MM.1S (cell line): ENCODE results near the gene EML1.

Source experiments
- DNase-seq: peaks from one replicate; pipeline ENCODE4 v3.0.0-alpha.2; 2015
- H2AFZ ChIP-seq: fragments of 300-600 bp; sonication (generic); 2 replicates; pipeline ENCODE4 v1.6.0; 2016; ENCODE audit warnings: antibody characterized with exemption, low read length
- H3F3A ChIP-seq: fragments of 300-600 bp; sonication (generic); 2 replicates; pipeline ENCODE4 v1.6.1; 2016; ENCODE audit warnings: mild to moderate bottlenecking, antibody characterized with exemption, low read length, moderate library complexity, mixed read lengths; ENCODE audit not compliant: insufficient read depth
- H3K27ac ChIP-seq: fragments of 300-600 bp; sonication (generic); 2 replicates; pipeline ENCODE4 v1.5.1; 2016; ENCODE audit warnings: mild to moderate bottlenecking, low read length
- H3K27me3 ChIP-seq: fragments of 300-600 bp; sonication (generic); replicated peaks from 2 replicates; pipeline ENCODE4 v1.6.0; 2016; ENCODE audit warnings: low read length; ENCODE audit not compliant: insufficient read depth
- H3K36me3 ChIP-seq: fragments of 300-600 bp; sonication (generic); replicated peaks from 2 replicates; pipeline ENCODE4 v1.6.1; 2016; ENCODE audit warnings: mild to moderate bottlenecking, low read length, mixed read lengths; ENCODE audit not compliant: insufficient read depth
- H3K4me1 ChIP-seq: fragments of 300-600 bp; sonication (generic); 2 replicates; pipeline ENCODE4 v1.6.1; 2016; ENCODE audit warnings: low read length, mixed read lengths
- H3K4me2 ChIP-seq: fragments of 300-600 bp; sonication (generic); 2 replicates; pipeline ENCODE4 v1.6.0; 2016; ENCODE audit warnings: low read depth, low read length
- H3K4me3 ChIP-seq: fragments of 300-600 bp; sonication (generic); 2 replicates; pipeline ENCODE4 v1.5.1; 2016; ENCODE audit warnings: low read length, mixed read lengths
- H3K79me2 ChIP-seq: fragments of 300-600 bp; sonication (generic); 2 replicates; pipeline ENCODE4 v1.6.1; 2016; ENCODE audit warnings: mixed run types, low read length, mixed read lengths
- H3K9ac ChIP-seq: fragments of 300-600 bp; sonication (generic); 2 replicates; pipeline ENCODE4 v1.6.1; 2016; ENCODE audit warnings: low read length, mixed read lengths
- H3K9me2 ChIP-seq: fragments of 300-600 bp; sonication (generic); replicated peaks from 2 replicates; pipeline ENCODE4 v1.6.1; 2016; ENCODE audit warnings: mild to moderate bottlenecking, low read length, mixed read lengths; ENCODE audit not compliant: insufficient read depth
- H3K9me3 ChIP-seq: fragments of 300-600 bp; sonication (generic); replicated peaks from 2 replicates; pipeline ENCODE4 v1.6.1; 2016; ENCODE audit warnings: mild to moderate bottlenecking, low read length, mixed read lengths; ENCODE audit not compliant: insufficient read depth
- H4K20me1 ChIP-seq: fragments of 300-600 bp; sonication (generic); 2 replicates; pipeline ENCODE4 v1.6.1; 2016; ENCODE audit warnings: mild to moderate bottlenecking, low read length, moderate library complexity, mixed read lengths; ENCODE audit not compliant: insufficient read depth
- EZH2 ChIP-seq: fragments of 300-600 bp; sonication (generic); optimal IDR thresholded peaks from 2 replicates; pipeline ENCODE3; 2017; ENCODE audit warnings: low read depth, mild to moderate bottlenecking, antibody characterized with exemption, low read length, mixed read lengths
- EZH2phosphoT487 ChIP-seq: fragments of 300-600 bp; sonication (generic); IDR thresholded peaks from 2 replicates; pipeline ENCODE4 v1.6.1; 2018; ENCODE audit warnings: antibody characterized with exemption, low read length
- TF ChIP-seq, protein P1 (sequence below): fragments of 300-600 bp; sonication (generic); IDR thresholded peaks from 2 replicates; pipeline ENCODE4 v1.5.1; 2016; ENCODE audit warnings: antibody characterized with exemption, low read length, mixed read lengths

Gene EML1

GRCh38 chr14:99876406-99876805, 83.2 kb downstream of the EML1 start:
- H3K9ac ChIP-seq, result no peak overlapping the region
- TF ChIP-seq, protein P1, sequence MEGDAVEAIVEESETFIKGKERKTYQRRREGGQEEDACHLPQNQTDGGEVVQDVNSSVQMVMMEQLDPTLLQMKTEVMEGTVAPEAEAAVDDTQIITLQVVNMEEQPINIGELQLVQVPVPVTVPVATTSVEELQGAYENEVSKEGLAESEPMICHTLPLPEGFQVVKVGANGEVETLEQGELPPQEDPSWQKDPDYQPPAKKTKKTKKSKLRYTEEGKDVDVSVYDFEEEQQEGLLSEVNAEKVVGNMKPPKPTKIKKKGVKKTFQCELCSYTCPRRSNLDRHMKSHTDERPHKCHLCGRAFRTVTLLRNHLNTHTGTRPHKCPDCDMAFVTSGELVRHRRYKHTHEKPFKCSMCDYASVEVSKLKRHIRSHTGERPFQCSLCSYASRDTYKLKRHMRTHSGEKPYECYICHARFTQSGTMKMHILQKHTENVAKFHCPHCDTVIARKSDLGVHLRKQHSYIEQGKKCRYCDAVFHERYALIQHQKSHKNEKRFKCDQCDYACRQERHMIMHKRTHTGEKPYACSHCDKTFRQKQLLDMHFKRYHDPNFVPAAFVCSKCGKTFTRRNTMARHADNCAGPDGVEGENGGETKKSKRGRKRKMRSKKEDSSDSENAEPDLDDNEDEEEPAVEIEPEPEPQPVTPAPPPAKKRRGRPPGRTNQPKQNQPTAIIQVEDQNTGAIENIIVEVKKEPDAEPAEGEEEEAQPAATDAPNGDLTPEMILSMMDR, result no peak
- no peak for TF ChIP-seq EZH2phosphoT487
- TF ChIP-seq EZH2, result no peak
- no peak overlapping the region for H3K4me2 ChIP-seq

DNA sequence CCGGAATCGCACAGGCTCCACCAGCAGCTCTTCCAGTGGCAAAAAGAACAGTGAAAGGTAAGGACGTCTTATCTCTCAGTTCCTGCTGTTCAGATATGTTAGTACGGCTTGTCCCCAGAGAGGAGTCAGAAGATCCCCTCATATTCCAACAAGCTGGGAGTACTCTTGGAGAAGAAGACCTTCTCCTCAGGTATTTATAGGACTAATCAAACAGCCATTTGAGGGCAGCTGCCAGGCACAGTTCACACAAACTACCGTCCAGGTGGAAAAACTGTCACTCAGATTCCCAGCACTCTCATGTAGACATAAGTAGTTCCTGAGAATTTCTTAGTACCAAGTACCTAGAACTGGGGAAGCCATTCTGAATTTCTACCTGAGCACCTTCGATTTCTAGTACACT, 85.3 kb downstream of the EML1 start:
- Histone ChIP-seq H2AFZ (no peak overlapping the region), H4K20me1 (no peaks in the 10 kb centered on the region), H3K79me2 (no peaks in the 10 kb centered on the region), H3K27me3 (no peaks in the 10 kb centered on the region), H3K4me2 (no peak overlapping the region), H3K27ac (no peak overlapping the region), H3K4me1 (no peaks in the 10 kb centered on the region), H3K9me2 (no peaks in the 10 kb centered on the region), H3K4me3 (no peak overlapping the region), H3F3A (no peaks in the 10 kb centered on the region), H3K36me3 (no peaks in the 10 kb centered on the region), H3K9ac (no peak overlapping the region), H3K9me3 (no peaks in the 10 kb centered on the region)
- TF ChIP-seq EZH2 (no peak), EZH2phosphoT487 (no peak)
- TF ChIP-seq, protein P1, result no peak
- no peak for DNase-seq

More at GRCh38 chr14:99876406-99876805, 83.2 kb downstream of the EML1 start:
- no peaks in the 10 kb centered on the region for H4K20me1 ChIP-seq
- no peak overlapping the region for H3K4me3 ChIP-seq
- DNase-seq, result no peak
- no peaks in the 10 kb centered on the region for H3K27me3 ChIP-seq
- H3K36me3 ChIP-seq, result no peaks in the 10 kb centered on the region
- H2AFZ ChIP-seq, result no peak overlapping the region
- no peaks in the 10 kb centered on the region for H3K4me1 ChIP-seq
- no peaks in the 10 kb centered on the region for H3K79me2 ChIP-seq
- H3F3A ChIP-seq, result no peaks in the 10 kb centered on the region
- no peak overlapping the region for H3K27ac ChIP-seq
- H3K9me2 ChIP-seq, result no peaks in the 10 kb centered on the region
- H3K9me3 ChIP-seq, result no peaks in the 10 kb centered on the region

DNA sequence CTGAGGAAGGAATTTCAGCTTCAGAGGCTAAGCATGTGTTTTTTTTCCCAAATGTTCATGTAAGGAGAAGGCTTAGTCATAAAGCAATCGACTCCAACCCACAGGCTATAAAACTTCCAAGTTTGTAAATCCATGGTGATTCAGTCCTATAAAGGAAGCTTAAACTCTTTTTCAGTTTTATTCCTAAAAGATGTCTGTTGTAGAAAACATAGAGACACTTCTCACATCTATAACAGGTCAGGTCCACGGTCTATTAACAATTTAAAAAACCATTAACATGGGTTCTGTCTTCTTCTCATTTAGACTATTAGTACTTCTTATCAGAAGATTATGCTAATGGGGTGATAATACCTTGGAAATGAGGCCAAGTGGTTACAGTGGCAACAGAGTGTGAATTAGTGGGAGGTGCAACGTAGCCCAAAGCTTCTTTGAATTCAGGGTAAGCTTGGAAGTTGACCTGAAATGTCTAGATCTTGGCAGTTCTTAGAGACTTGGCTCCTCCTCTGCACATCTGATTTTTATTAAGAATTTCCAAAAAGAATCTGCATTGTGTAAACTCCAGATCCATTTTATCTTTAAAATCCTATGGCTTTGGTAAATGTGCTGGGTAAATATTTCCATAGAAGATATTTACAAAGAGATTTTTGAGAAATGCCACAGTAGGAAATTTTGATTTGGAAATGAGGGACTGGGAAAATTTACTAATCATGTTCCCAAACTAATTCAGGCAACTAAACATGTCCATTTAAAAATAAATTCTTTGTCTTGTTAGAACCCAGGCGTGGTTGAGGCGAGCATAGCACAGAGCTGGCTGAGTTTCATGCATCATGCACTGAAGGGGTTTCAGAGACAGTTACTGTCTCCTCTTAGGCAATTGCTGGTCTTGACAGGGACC, 86.4 kb downstream of the EML1 start:
- Histone ChIP-seq H2AFZ (no peak overlapping the region), H3K27me3 (no peaks in the 10 kb centered on the region), H3K36me3 (no peaks in the 10 kb centered on the region), H3K9me3 (no peaks in the 10 kb centered on the region), H3K27ac (no peak overlapping the region), H3K4me2 (no peak overlapping the region), H3K4me1 (no peaks in the 10 kb centered on the region), H3K4me3 (no peak overlapping the region), H3K79me2 (no peaks in the 10 kb centered on the region), H3K9me2 (no peaks in the 10 kb centered on the region), H3K9ac (no peak overlapping the region), H4K20me1 (no peaks in the 10 kb centered on the region), H3F3A (no peaks in the 10 kb centered on the region)
- no peak for DNase-seq
- TF ChIP-seq EZH2 (no peak), EZH2phosphoT487 (no peak)
- TF ChIP-seq, protein P1, result no peak
